GM11168 (cell line): Measurements from ENCODE around the gene ABTB1.
"Not testable (repeated sequence)": the region's sequence is repeated elsewhere in the genome, so short reads cannot be mapped to it uniquely, and the experiment has no call there.

Experiments used
- in situ Hi-C: fragments of 300-500 bp; cut with MboI; formaldehyde crosslinking; loops from one replicate; pipeline ENCODE4 v1.12.0; 2022; ENCODE audit warnings: low sequenced_read_pairs; ENCODE audit not compliant: unreplicated experiment

Gene ABTB1

DNA sequence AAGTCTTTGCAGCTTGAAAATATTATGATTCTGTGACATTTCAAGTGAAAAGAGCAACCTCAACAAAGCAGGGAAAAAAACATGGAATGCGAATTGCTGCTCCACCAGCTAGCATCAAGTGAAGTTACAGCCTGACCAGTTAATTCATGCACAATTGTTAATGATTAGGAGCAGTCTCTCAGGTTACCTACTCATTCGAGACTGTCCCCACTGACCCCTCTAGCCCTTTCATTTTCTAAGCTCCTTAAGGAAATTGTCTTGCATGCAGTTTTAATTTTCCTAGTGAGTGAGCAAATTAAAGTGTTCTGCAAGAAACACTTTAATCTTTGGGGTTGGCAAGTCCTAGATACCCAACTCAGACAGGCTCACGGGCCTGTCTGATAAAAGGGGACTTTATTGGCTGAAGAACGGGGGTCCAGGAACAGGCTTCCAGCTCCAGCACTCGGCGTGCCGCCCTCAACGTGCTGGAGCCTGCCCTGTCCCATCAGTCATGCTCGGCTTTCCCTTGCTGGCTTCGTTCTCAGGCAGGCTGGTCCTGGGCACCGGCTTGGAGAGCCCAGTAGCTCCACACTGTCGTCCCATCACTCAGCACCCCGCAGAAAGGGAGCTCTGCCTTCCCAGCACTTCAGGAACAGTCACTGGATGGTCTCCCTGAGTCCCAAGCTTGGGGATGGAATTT, 25.4 kb upstream of the ABTB1 start:
- in situ Hi-C loops, result no loop called here

DNA sequence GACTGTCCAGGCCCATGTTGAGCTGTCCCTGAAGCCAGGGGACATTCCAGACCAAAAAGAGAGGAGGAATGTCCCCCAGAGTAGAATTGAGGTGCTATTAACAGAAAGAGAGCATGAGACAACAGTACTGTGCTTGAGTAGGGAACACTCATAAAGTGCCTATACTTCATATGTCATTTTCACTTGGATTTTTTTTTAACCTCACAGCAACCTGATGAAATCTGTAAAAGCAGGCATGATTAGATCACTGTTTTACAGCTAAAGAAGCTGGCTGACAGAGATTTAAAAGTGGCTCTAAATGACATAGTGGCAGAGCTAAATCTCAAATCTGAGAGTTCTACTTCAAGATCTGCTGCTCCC, 24.9 kb upstream of the ABTB1 start:
- in situ Hi-C loops, result no loop called here

DNA sequence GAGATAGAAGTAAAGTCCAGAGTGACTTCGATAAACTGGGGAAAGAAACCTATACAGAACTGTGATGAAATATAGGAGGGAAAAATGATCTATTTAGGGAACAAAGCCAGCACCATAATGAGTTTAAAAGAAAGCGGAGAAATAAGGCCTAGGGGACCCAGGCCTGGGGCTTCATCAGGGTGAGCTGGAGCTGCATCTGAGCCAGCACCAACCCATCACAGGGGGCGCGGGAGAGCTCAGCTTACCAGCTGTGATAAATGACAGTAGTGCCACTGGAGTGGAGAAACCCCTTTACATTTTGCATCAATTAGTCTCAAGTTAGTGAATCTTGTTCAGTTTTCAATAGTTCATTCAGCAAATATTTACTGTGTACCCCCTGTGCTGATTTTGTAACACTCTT, 22.5 kb upstream of the ABTB1 start:
- in situ Hi-C loops, result no loop called here

DNA sequence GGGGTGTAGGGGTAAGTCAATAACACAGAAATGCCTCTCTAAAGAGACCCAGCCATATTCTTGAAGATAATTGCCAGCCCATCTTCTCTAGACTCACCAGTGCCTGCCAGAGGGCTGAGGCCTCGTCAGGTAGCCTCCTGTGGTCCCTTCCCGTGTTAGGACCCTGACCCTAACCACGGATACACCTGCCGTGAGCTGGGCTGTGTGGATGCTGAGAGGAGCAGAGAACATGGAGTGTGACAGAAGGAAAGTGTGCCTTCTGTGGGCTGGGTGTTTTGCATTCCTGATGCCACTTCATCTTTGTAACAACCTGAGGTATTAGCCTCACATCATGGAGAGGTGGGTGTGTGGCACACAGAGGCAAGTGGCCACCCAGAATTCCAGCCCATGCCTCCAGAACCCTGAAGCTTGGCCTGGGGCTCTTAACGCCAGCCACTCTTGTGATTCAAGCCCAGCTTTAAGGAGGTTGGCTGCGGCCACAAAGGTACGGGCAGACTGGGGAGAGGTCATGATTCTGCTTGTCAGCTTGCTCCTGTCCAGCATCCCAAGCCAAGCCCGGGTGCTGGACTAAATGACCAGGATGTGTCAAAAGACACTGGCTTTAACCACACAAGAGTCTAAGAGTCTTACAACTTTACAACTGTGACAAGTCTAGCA, 21.1 kb upstream of the ABTB1 start:
- in situ Hi-C loops, result no loop called here

DNA sequence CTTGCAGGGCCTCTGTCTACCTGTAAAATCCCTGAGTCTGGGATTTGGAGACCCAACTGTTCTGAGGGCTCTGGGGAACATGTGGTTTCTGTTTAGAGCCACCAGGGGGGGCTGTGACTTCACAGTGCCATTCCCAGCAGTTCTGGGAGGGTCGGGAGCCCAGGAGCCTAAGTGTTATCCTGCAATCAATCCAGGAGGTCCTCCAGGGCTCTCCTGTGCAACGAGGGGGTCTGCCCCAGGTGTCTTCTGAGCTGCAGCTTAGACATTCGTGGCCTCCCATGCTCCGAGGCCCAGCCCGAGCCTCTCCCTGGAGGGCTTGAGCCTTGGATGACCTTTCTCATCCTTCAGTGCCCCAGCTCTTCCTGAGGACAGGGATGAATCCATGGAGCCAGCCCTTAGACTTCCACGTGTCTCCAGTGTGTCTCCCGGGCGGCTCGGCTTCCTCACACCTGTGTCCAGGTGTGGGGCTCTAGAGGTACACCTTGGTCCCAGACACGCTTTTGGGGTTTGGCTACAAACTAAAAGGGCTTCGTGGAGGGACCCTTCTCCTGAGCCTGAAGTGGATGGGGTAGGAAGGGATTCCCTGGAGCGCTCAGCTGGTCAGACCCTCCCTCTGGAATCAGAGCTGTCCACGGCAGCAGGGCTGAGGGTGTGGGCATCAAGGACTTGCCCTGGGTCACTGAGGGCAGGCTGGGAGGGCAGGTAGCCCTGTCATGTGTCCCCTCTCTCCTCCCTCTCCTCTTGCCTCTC, 20.3 kb upstream of the ABTB1 start:
- in situ Hi-C loops, result no loop called here

DNA sequence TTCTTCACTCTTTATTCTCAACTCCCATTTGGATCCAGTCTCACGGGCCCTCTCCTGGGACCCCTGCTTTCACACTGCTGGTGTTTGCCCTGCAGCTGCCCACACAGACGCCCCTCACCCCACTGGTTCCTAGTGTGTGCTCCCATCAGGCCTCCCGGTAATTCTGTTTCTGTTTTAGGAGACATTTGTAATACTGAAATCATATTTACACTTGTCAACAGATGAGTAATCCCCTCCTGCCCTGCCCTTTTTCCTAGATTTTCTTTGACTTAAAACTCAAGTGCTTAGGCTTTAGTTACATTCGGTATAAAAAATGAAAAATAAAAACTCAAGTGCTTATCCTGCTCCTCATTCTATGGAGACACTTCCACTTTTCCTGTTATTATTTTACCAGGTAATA, 18.4 kb upstream of the ABTB1 start:
- in situ Hi-C loops, result no loop called here

DNA sequence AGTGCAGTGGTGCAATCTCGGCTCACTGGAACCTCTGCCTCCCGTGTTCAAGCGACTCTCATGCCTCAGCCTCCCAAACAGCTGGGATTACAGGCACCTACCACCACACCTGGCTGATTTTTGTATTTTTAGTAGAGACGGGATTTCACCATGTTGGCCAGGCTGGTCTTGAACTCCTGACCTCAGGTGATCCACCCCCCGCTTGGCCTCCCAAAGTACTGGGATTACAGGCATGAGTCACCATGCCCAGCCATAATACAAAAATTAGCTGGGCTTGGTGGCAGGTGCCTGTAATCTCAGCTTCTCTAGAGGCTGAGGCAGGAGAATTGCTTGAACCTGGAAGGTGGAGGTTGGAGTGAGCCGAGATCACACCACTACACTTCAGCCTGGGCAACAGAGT, 17.8 kb upstream of the ABTB1 start:
- in situ Hi-C loops, result not testable (repeated sequence)

DNA sequence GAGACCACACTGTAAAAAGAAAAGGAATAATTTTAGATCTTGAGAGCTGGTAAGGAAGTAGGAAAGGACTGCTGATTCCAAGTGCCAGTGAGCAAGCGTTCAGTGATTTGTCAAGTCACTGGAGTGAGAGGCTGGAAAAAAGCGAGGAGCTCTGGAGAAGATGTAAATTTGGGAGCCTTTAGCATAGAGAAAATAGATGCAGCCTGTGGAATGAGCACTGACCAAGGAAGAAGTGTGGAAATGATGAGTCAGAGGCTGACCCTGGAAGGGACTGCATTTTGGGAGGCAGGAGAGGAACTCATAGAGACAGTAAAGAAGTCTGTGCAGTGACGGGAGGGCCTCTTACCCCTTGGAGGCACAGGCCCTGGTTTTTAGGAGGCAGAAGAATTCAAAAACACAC, 17.1 kb upstream of the ABTB1 start:
- in situ Hi-C loops, result no loop called here

DNA sequence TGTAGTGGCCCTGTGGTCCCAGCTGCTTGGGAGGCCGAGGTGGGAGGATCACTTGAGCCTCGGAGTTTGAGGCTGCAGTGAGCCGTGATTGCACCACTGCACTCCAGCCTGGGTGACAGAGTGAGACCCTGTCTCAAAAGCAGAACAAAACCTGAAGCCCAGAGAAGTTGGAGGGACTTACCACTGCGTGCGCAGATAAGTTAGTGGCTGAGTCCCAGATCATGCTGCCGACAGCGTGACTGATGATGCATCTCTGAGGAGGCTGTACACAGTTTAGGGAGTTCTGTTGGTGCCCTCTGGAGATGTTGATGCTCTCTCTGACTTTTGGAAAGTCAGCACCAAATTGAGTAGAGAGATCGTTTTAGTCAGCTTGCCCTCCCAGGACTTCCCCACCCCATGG, 15.8 kb upstream of the ABTB1 start:
- in situ Hi-C loops, result no loop called here

DNA sequence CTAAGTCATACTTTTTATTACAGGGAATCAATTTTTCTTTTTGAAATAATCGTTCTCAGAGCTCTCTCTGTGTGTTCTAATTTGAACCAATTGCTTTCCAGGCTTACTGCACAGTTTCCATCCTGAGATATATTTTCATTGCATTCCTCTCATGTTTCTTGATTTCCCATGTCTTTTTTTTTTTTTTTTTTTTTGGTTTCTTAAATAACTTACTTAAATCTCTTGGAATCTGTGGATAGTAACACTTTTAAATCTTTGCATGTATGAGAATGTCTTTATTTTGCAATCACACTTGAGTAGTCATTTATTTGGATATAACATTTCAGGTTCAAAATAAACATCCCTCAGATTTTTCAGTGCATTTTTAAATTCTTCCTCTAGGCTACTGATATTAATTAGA, 14.5 kb upstream of the ABTB1 start:
- in situ Hi-C loops, result no loop called here

DNA sequence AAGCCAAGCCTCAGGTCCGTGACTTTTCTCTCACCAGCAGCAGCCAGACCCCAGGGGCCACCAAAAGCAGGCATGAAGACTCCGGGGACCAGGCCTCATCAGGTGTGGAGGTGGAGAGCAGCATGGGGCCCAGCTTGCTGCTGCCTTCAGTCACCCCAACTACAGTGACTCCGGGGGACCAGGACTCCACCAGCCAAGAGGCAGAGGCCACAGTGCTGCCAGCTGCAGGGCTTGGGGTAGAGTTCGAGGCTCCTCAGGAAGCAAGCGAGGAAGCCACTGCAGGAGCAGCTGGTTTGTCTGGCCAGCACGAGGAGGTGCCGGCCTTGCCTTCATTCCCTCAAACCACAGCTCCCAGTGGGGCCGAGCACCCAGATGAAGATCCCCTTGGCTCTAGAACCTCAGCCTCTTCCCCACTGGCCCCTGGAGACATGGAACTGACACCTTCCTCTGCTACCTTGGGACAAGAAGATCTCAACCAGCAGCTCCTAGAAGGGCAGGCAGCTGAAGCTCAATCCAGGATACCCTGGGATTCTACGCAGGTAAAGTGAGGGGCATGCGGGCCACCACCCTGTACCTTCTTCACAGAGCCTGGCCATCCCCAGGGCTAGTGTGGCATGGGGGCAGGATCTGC, 12.0 kb upstream of the ABTB1 start:
- in situ Hi-C loops, result no loop called here

DNA sequence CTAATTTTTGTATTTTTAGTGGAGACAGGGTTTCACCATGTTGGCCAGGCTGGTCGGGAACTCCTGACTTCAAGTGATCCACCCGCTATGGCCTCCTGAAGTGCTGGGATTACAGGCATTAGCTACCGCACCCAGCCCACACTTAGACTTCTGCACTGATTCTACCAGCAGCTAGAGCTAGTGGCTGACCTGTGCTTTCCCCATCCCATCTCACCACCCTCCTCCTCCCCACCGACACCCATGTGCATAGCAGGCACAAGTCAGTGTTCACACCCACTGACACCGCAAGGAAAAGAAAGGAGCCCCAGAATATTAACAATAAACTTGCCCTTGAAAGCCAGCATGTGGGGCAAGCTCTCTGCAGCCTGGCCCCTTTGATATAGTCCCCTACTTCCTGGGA, 11.2 kb upstream of the ABTB1 start:
- in situ Hi-C loops, result no loop called here

DNA sequence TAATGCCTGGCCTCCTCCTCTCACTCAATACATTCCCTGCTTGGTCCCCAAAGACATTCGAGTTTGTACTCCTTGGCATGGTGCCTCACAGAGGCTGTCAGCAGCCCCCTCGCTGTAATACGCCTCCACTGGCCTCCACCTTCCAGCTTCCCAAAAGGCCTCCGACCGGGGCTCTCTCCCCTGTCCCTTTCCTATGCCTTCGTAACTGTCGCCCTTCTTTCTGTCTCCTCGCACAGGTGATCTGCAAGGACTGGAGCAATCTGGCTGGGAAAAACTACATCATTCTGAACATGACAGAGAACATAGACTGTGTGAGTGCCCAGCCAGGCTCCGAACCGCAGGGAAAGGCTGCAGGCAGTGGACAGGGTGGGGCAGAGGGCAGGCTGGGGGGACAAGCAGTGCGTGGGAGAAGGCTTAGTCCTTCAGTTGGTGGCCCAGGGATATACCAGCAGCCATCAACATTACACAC, 10.7 kb upstream of the ABTB1 start:
- in situ Hi-C loops, result no loop called here

DNA sequence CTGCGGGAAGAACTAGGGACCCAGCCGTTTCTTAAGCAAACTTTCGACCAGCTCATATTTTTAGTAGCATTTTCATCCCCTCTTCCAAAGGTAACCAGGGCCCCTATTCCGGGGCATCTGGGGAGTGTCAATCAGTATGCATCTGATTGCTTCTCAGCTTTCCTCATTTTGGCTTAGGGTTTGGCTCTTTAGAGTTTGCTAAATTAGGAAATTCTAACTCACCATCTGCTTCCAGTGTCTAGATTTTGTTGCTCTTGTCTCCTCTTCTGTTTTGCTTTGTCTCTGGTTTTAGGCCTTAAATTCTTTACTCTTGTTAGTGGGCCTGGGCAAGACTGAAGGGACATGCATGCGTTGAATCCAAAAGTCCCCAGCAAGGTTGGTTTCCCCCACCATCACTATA, 9.6 kb upstream of the ABTB1 start:
- in situ Hi-C loops, result no loop called here

DNA sequence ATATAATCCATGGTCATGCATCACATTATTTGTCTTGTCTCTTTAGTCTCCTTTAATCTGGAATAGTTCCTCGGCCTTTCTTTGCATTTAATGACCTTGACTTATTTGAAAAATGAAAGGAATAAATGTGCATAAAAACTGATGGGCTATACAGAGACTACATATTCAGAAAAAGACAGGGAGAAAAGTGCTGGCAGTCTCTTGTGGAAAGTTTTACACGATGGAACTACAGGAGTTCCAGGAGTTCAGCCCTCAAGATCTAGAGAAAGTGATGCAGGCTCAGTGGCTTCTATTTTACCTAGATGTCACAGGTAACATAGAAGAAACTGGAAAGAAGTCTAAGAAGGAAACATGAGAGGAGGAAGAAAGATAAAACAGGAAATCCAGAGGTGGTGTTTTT, 7.6 kb upstream of the ABTB1 start:
- in situ Hi-C loops, result no loop called here

DNA sequence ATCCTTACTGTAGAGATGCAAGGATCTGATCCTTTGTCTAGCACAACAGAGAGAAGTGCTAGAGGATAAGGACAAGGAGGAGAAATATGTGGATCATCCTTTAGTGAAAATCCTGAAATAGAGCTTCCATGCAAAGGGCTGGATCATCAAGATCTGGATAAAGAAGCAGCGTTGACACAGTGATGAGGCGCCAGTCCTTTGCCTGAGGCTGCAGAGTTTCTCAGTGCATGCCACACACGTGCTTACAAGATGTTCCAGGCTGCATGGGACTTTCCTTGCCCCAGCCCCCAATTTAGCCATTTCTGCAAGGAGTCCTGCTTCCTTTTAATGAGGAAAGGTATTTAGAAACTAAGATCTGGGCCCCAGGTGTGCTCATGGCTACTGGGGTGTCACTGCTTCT, 7.2 kb upstream of the ABTB1 start:
- in situ Hi-C loops, result no loop called here

DNA sequence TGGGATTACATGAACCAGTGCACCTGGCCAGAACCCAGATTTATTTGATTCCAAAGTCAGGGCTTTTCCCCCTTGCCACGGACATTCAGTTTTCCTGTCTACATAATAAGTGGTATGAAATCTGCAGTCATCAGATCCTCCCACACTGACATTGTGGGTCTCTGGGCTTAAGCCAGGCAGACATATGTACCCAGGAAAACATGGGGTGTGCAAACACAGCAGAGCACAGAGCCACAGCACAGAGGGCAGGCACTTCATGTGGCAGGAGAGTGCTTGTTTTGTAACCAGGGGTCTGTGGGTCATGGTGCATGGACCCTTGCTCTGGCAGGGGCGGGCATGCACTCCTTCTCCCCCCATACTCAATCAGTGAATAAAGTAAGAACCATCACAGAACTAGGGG, 6.1 kb upstream of the ABTB1 start:
- in situ Hi-C loops, result no loop called here

DNA sequence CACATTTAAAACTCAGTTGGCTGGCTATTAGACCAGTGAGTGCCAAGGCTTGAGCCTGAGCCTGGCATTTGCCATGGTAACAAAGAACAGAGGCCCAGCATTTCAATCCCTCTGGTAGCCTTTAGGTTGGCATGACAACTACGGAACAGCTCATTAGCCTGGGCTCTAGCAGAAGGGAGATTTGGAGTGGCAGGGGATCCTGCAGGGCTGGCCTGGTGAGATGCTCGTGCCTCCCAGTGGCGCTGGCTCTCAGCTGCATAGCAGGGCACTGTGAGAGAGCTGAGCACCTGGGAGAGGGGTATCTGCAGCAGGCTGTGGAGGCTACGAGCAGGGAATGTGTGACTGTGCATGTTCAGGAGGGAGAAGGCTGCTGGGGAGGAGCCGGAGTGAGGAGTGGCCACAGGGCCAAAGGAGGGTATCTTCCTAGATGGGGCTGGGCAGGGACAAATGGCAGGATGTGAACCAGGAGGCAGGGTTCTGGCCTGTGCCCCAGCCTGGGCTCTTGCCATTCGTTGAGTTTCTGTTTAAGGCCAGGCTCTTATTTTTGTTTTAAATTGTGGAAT, 5.6 kb upstream of the ABTB1 start:
- in situ Hi-C loops, result no loop called here

DNA sequence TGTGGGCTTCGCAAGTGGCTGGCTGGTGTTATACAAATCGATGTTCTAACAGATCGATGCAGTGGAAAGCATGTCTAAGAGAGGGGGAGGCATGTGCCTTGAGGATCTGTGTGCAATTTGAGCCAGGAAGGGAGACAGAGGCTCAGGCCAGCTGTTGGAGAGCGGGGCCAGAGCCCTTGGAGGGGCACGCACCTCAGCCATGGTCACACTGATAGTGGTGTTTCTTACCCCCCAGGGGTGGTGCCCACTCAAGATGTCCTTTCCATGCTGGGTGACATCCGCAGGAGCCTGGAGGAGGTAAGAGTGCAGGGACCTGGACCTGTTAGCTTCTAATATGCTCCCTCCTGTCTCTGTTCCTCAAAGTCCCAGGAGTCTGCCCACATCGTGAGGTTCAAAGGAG, 3.8 kb upstream of the ABTB1 start:
- in situ Hi-C loops, result no loop called here

DNA sequence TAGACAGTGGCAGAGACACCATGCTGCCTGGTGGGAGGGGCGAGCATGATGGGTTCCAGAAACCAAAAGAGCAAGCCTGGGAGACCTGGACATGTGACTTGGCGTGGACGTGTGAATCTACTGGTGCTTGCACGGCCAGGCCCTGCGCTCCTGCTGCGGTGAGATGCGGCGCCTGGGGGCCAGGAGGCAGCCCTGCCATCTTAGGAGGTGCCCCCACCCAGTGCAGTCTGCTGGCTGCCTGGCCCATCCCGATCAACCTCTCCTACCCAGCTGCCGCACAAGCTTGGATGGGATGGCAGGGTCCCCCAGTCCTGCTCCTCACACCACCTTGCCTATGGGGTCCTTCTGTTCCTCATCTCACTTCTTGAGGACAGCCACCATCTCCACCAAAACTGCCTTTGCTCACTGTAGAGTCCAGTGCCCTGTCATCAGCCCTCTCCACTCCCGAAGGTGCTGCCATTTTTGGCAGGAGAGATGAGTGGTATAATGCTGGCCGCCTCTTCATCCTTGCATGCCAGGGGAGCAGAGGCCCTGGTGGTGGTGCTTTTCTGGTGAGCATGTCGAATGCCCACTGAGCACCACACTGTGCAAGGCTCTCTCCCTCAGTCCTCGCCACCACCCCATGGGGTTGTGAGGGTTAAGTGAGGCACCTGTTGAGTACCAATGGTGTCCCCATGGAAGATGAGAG, 3.1 kb upstream of the ABTB1 start:
- in situ Hi-C loops, result no loop called here
